ENCODE measurements around the gene TSKU. TPM values are rescaled to one million over a fixed set of nuclear protein-coding genes. Genes with fewer than 3 reads are reported as not detected.
"Not testable (repeated sequence)": the region's sequence is repeated elsewhere in the genome, so short reads cannot be mapped to it uniquely, and the experiment has no call there.

The TSKU gene
- total RNA-seq, 1 donor from 2014 or later = 57.9 TPM

DNA sequence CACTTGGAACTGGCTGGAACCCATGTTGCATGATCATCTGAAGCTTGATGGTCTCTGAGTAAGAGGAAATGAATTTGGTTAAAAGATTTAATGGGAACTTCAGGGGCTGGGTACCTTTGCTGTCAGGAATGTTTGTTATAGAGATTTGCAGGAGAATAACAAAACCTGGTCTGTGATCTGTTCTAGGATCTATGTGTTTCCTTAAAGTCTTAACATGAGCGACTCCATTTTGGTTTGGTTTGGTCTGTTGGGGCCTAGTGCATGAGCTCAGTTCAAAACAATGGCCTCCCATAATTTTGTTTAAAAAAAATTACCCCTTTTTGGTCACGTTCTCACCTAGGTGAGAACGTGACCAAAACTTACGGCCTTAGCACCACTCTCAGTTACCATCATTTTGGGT lies 28.1 kb downstream of the TSKU start:
- no peak overlapping the region for H3K4me2 ChIP-seq (ENCODE audit: low read length)
- H4K20me1 ChIP-seq (ENCODE audit: insufficient read depth, low read length) = no peaks in the 10 kb centered on the region
- peaks cover 5% of the 10 kb centered on the region for H3K4me1 ChIP-seq (ENCODE audit: insufficient read depth, low read length)
- no peak overlapping the region for H3K9ac ChIP-seq (ENCODE audit: low read length)
- Mint-ChIP-seq H3K4me1 (ENCODE audit: low read depth, unreplicated experiment) (peaks cover 4% of the 10 kb centered on the region), H3K9me3 (ENCODE audit: unreplicated experiment) (peaks cover 10% of the 10 kb centered on the region), H3K36me3 (ENCODE audit: low read depth, unreplicated experiment) (peaks cover under 1% of the 10 kb centered on the region), H3K4me3 (ENCODE audit: unreplicated experiment) (no peak overlapping the region), H3K27ac (ENCODE audit: unreplicated experiment) (no peak overlapping the region), H3K27me3 (ENCODE audit: low read depth, unreplicated experiment) (peaks cover 3% of the 10 kb centered on the region)
- H2AFZ ChIP-seq (ENCODE audit: low read depth, low read length) = no peak overlapping the region
- DNase-seq (ENCODE audit: low read depth) = no peak
- no peak overlapping the region for H3K27ac ChIP-seq (ENCODE audit: low read depth, low read length)
- H3K4me3 ChIP-seq (ENCODE audit: insufficient read depth, low read depth, low read length) = no peak overlapping the region
- no peaks in the 10 kb centered on the region for H3K9me3 ChIP-seq (ENCODE audit: insufficient read depth, low read depth, low read length)
- H3K36me3 ChIP-seq (ENCODE audit: insufficient read depth, low read length) = no peaks in the 10 kb centered on the region
- no peaks in the 10 kb centered on the region for H3K79me2 ChIP-seq (ENCODE audit: insufficient read depth, low read length)
- no peaks in the 10 kb centered on the region for H3K27me3 ChIP-seq (ENCODE audit: insufficient read depth, low read length)
- no peak for FAIRE-seq
- TF ChIP-seq EZH2 (IDR thresholded peaks at IDR 0.05; ENCODE audit: insufficient read depth, low read length) = no peak
- TF ChIP-seq, protein P1, sequence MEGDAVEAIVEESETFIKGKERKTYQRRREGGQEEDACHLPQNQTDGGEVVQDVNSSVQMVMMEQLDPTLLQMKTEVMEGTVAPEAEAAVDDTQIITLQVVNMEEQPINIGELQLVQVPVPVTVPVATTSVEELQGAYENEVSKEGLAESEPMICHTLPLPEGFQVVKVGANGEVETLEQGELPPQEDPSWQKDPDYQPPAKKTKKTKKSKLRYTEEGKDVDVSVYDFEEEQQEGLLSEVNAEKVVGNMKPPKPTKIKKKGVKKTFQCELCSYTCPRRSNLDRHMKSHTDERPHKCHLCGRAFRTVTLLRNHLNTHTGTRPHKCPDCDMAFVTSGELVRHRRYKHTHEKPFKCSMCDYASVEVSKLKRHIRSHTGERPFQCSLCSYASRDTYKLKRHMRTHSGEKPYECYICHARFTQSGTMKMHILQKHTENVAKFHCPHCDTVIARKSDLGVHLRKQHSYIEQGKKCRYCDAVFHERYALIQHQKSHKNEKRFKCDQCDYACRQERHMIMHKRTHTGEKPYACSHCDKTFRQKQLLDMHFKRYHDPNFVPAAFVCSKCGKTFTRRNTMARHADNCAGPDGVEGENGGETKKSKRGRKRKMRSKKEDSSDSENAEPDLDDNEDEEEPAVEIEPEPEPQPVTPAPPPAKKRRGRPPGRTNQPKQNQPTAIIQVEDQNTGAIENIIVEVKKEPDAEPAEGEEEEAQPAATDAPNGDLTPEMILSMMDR (IDR thresholded peaks at IDR 0.05; ENCODE audit: insufficient read depth, low read depth, low read length) = no peak

DNA sequence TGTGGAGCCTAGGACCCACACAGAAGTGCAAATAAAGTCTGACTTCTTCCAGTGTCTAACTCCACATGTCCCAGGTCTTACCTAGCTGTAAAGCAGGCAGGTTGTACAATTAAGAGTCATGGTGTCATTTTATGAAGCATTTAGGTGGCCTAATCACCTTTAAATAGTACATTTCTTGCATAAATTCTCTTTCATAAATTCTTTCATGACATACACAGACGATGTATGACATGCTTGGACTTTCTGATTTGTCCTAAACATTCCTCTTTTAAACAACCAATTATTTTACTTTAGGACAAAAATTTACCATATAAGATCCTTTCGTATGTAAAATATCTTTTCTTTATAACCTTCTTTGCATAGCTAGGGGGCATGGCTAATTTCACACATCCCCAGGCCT lies 31.3 kb downstream of the TSKU start:
- no peak for FAIRE-seq

DNA sequence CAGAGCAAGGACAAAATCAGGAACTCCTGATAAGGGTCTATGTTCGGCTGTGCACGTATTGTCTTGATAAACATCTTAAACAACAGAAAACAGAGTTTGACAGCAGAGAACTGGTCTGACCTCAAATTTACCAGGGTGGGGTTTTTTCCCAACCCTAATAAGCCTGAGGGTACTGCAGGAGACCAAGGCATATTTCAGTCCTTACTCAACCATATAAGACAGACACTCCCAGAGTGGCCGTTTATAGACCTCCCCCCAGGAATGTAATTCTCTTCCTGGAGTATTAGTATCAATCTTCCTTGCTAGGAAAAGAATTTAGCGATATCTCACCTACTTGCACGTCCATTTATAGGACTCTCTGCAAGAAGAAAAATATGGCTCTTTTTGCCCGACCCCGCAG lies 32.5 kb downstream of the TSKU start:
- H3K9me3 ChIP-seq (ENCODE audit: insufficient read depth, low read depth, low read length) = not testable (repeated sequence)
- H3K9me3 Mint-ChIP-seq (ENCODE audit: unreplicated experiment) = peaks cover 12% of the 10 kb centered on the region

More for the DNA sequence above, 31.3 kb downstream of the TSKU start:
- Histone ChIP-seq H4K20me1 (ENCODE audit: insufficient read depth, low read length) (no peaks in the 10 kb centered on the region), H2AFZ (ENCODE audit: low read depth, low read length) (no peak overlapping the region), H3K27me3 (ENCODE audit: insufficient read depth, low read length) (no peaks in the 10 kb centered on the region), H3K36me3 (ENCODE audit: insufficient read depth, low read length) (no peaks in the 10 kb centered on the region), H3K79me2 (ENCODE audit: insufficient read depth, low read length) (no peaks in the 10 kb centered on the region), H3K4me3 (ENCODE audit: insufficient read depth, low read depth, low read length) (no peak overlapping the region), H3K27ac (ENCODE audit: low read depth, low read length) (no peak overlapping the region), H3K9me3 (ENCODE audit: insufficient read depth, low read depth, low read length) (peaks cover 3% of the 10 kb centered on the region), H3K9ac (ENCODE audit: low read length) (no peak overlapping the region), H3K4me2 (ENCODE audit: low read length) (no peak overlapping the region), H3K4me1 (ENCODE audit: insufficient read depth, low read length) (no peaks in the 10 kb centered on the region)
- H3K9me3 Mint-ChIP-seq (ENCODE audit: unreplicated experiment) = peaks cover 12% of the 10 kb centered on the region
- H3K27me3 Mint-ChIP-seq (ENCODE audit: low read depth, unreplicated experiment) = no peaks in the 10 kb centered on the region
- TF ChIP-seq EZH2 (IDR thresholded peaks at IDR 0.05; ENCODE audit: insufficient read depth, low read length) = no peak
- TF ChIP-seq, protein P1 (IDR thresholded peaks at IDR 0.05; ENCODE audit: insufficient read depth, low read depth, low read length) = no peak
- peaks cover 2% of the 10 kb centered on the region for H3K36me3 Mint-ChIP-seq (ENCODE audit: low read depth, unreplicated experiment)
- no peak overlapping the region for H3K27ac Mint-ChIP-seq (ENCODE audit: unreplicated experiment)
- H3K4me3 Mint-ChIP-seq (ENCODE audit: unreplicated experiment) = no peak overlapping the region
- H3K4me1 Mint-ChIP-seq (ENCODE audit: low read depth, unreplicated experiment) = no peaks in the 10 kb centered on the region
- no peak for DNase-seq (ENCODE audit: low read depth)

More for the DNA sequence above, 32.5 kb downstream of the TSKU start:
- H3K79me2 ChIP-seq (ENCODE audit: insufficient read depth, low read length); H3K27me3 ChIP-seq (ENCODE audit: insufficient read depth, low read length); H3K4me1 ChIP-seq (ENCODE audit: insufficient read depth, low read length); H3K27me3 Mint-ChIP-seq (ENCODE audit: low read depth, unreplicated experiment); H3K4me1 Mint-ChIP-seq (ENCODE audit: low read depth, unreplicated experiment); H2AFZ ChIP-seq (ENCODE audit: low read depth, low read length); H3K27ac Mint-ChIP-seq (ENCODE audit: unreplicated experiment); H3K36me3 Mint-ChIP-seq (ENCODE audit: low read depth, unreplicated experiment); H3K4me3 ChIP-seq (ENCODE audit: insufficient read depth, low read depth, low read length); H3K4me3 Mint-ChIP-seq (ENCODE audit: unreplicated experiment); H3K4me2 ChIP-seq (ENCODE audit: low read length); DNase-seq (ENCODE audit: low read depth); FAIRE-seq; H3K9ac ChIP-seq (ENCODE audit: low read length); H3K27ac ChIP-seq (ENCODE audit: low read depth, low read length); H4K20me1 ChIP-seq (ENCODE audit: insufficient read depth, low read length); H3K36me3 ChIP-seq (ENCODE audit: insufficient read depth, low read length): not testable (repeated sequence)
